HG02943 (cell line): ENCODE results near the gene BCL2L13.

Experiments used
- ATAC-seq: cut with Tn5 transposase; IDR thresholded peaks from one replicate; pipeline ENCODE4 v1.9.1; 2021; ENCODE audit warnings: mild to moderate bottlenecking, low read depth, moderate library complexity; ENCODE audit not compliant: unreplicated experiment

BCL2L13 gene

DNA sequence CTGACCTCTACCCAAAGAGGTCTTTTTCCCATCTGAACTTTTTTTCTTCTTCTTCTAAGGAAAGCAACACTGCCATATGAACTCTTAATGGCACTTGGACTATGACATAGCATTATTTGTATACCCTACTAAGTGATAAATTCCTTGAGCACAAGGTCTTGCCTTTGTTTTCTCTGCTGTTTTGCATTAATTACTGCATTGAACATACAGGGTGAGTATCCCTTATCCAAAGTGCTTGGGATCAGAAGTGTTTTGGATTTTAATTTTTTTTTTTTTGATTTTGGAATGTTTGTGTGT is 86.9 kb downstream of the BCL2L13 start:
- ATAC-seq: no peak

GRCh38 chr22:17726006-17726927 is 87.7 kb downstream of the BCL2L13 start:
- ATAC-seq: no peak

DNA sequence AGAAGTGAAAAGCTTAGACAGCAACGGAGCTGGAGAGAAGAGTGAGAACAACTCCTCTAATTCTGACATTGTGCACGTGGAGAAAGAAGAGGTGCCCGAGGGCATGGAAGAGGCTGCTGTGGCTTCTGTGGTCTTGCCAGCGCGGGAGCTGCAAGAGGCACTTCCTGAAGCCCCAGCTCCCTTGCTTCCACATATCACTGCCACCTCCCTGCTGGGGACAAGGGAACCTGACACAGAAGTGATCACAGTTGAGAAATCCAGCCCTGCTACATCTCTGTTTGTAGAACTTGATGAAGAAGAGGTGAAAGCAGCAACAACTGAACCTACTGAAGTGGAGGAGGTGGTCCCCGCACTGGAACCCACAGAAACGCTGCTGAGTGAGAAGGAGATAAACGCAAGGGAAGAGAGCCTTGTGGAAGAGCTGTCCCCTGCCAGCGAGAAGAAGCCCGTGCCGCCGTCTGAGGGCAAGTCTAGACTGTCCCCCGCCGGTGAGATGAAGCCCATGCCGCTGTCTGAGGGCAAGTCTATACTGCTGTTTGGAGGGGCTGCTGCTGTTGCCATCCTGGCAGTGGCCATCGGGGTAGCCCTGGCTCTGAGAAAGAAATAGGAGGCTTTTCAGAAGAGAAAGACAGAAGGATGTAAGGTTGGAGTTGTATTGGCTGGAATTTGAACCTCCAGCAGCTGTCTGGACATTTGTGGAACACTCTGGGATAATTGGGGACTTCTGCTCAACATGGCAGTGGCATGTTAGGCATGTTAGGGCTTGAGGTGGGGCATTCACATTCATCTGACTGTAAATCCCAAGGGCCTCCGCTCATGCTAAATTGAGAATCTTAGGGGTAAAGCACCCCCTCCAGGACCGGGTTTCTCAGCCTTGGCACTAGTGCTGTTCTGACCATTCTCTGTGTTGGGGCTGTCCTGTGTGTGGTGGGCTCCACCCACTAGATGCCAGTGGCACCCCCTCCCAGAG is 88.7 kb downstream of the BCL2L13 start:
- ATAC-seq: no peak

- no peak for ATAC-seq
Measured at GRCh38 chr22:17728786-17729185, 90.2 kb downstream of the BCL2L13 start.

GRCh38 chr22:17729561-17729960 is 91.0 kb downstream of the BCL2L13 start:
- no peak for ATAC-seq

GRCh38 chr22:17732251-17732854 is 93.8 kb downstream of the BCL2L13 start:
- no peak for ATAC-seq

DNA sequence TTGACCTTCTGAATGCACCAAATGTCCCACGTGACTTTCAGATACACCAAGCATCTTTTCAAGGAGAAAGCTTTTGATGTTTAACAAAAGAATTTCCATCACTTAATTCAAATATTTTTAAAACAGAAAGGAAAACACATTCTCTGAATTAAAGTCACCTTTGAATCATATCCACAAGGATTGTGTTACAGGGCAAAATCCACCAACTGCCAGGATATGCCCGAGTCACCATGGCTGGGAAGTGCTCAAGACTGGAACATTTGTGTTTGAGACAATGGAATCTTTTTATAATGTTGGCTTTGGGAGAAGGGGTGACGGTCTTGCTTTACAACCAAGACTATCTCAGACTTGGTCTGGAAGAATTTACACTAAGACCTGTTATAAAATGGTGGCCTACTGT is 94.9 kb downstream of the BCL2L13 start:
- no peak for ATAC-seq

- no peak for ATAC-seq
Measured at GRCh38 chr22:17734187-17734586, 95.6 kb downstream of the BCL2L13 start.

GRCh38 chr22:17738386-17739128 is 100.0 kb downstream of the BCL2L13 start:
- ATAC-seq: no peak

DNA sequence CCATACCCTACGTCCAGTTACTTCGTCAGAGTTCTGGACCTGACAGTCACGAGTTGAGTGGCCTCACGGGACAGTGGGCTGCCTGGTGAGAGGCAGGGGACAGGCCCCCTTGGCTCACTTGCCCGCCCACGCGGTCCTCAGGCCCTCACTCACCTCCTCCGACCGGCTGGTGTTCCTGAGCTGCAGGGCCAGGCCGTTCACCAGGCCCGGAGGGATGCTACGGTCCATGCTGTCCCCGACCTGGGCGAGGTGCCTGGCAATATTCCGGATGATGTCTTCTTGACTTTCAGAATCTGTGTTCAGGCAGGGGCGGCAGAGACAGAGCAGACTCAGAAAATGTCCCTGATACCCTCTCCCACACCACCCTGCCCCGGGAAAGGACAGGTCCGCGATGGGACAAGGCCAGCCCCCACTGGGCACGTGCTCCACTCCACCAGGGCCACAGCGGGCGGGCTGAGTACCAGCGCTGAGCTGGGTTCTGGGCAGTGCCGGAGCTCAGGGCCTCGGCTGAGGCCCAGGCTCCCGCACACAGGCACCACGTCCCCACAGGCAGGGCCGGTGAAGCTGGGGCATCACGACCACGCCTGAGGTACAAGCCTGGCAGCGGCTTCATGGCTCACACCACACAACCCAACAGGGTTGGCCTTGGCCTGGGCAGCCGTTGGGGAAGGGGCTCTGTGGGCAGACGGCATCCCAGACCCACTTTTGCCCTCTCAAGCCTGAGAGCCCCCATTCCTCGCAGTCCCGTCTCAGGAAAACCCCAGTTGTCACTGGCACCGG is 100.8 kb downstream of the BCL2L13 start:
- no peak for ATAC-seq

GRCh38 chr22:17741866-17742526 is 103.4 kb downstream of the BCL2L13 start:
- no peak for ATAC-seq

GRCh38 chr22:17742527-17742902 is 104.0 kb downstream of the BCL2L13 start:
- ATAC-seq: no peak

GRCh38 chr22:17743661-17744411 is 105.3 kb downstream of the BCL2L13 start:
- no peak for ATAC-seq

- no peak for ATAC-seq
Measured at GRCh38 chr22:17744430-17744829, 105.9 kb downstream of the BCL2L13 start.

- ATAC-seq: no peak
Measured at GRCh38 chr22:17746916-17747315, 108.4 kb downstream of the BCL2L13 start.

DNA sequence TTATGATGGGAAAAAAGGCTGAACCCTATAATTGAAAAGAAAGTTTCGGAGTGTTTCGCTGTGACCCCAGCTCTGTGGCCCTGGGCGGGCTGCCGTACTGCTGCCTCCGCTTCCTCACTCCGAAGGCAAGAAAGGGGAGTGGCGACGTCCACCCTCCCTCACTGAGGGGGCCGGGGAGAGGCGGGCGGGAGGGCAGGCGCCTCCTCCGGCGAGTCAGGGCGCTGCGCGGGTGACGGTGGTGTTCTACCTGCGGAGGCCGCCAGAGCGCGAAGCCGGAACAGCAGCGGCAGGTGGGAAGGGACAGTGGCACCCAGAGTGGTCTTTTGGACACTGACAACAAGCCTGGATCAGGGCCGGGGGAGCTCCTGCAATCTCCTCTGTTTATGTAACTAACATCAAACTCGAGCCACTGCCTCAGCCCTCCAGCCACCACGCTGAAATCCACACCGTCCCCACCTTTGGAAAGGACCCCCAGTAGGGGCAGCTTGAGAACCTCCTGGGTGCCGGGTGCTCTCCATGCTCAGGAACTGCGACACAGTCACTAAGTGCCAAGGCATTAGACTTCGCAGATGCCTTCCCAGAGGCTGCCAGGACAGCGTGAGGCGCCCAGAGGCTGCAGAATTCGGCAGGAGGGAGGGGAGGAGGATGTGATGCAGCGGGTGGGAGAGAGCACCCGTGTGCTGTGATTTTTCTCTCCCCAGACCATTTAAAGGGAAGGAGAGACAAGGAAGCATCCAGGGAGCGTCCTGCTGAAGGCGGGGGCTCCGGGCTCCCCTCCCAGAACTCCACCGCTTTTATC is 110.2 kb downstream of the BCL2L13 start:
- ATAC-seq: no peak

- ATAC-seq: no peak
Measured at GRCh38 chr22:17749605-17750395, 111.2 kb downstream of the BCL2L13 start.
